ENCODE results near the gene ITPK1. TPM values are rescaled to one million over a fixed set of nuclear protein-coding genes. Genes with fewer than 3 reads are reported as not detected.
A peak's percentile ranks its signal among the peaks of the same experiment; 100 is the strongest.

The ITPK1 gene
- total and polyA plus RNA-seq, 10 of the 15 experiments (the other 5 are each of a cell fraction or from before 2014, with no cell fraction given) = 1.3 to 73.2 (median 27.0) TPM

DNA sequence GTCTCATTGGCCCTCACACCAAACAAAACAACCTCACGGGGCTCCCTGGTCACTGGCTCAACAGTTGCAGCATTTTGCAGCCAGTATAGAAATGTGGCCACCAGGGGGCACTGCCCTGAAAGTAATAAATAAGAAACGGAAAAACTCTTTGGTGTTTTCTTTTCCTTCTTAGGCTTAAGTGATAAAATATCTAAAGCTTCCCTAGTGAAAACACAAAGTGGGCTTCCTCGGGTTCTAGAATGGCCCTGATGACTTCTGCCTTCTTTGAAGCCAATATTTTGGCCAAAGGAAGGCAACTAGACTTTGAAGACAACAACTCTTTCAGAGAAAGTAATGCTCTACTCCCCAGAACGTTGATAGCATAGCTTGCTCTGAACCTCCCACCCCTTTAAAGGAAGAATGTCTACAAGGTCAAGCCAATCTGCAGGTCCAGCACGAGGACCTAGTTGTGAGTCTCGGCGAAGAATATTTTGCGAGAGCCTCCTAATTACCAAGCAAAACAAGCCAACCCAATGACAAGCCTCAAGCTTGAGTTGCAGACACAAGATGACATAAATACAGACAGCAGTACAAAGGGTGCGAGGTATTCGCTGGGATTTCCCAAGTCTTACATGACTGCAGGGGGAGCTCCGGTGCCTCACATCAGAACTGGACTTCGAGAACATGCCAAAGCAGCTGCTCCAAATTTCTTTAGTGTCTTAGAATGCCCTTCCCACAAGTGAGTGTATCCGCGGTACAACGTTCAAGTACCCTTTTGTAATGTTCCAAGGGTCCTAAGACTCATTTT lies 2.6 kb downstream of the ITPK1 start:
- Histone ChIP-seq H3K4me3 (peak overlapping the region; percentile 99), H3K36me3 (ENCODE audit: control insufficient read depth in 2 of 2, insufficient read depth in 2 of 2, low read length in 1 of 2) (no peaks in the 10 kb centered on the region), H4K20me1 (ENCODE audit: control insufficient read depth, insufficient read depth) (no peaks in the 10 kb centered on the region), H3K27me3 (replicated peaks in 1 of 2; ENCODE audit: control insufficient read depth in 2 of 2, insufficient read depth in 2 of 2, low read length in 1 of 2) (no peaks in the 10 kb centered on the region), H3K9me3 (replicated peaks; ENCODE audit: control insufficient read depth, insufficient read depth, low read length) (no peaks in the 10 kb centered on the region), H3K9ac (ENCODE audit: control insufficient read depth, insufficient read depth, low read length) (peak overlapping the region; percentile 77), H3K4me1 (ENCODE audit: control insufficient read depth, insufficient read depth, low read length) (peaks cover 29% of the 10 kb centered on the region), H3K4me2 (ENCODE audit: control insufficient read depth, insufficient read depth) (peak overlapping the region; percentile 68), H2AFZ (ENCODE audit: control insufficient read depth, low read depth, low read length) (peak overlapping the region; percentile 83), H3K27ac (ENCODE audit: control insufficient read depth, insufficient read depth) (peak overlapping the region; percentile 68), H3K79me2 (ENCODE audit: control insufficient read depth, insufficient read depth, low read length) (peaks cover 53% of the 10 kb centered on the region)
- SMC1A ChIA-PET (ENCODE audit: uncharacterized antibody, unreplicated experiment) = interaction anchor here (0.6 to 8.1 kb wide), 66 partner anchors 8 to 506 kb away, joined by 3 to 103 read pairs (median 5); partner anchors contain the start of genes GON7 and UBR7
- no TSS peak for BruUV-seq (replicated peaks)
- intact Hi-C loops (cut with micrococcal nuclease; ENCODE audit: unreplicated experiment) = loop anchor here (1.0 to 2.0 kb wide), 7 partner anchors 19 to 161 kb away; no protein-coding TSS in a partner anchor
- FAIRE-seq (peak; percentile 98), DNase-seq (ENCODE audit: low read depth, low spot score) (peak; percentile 66), ATAC-seq (peak; percentile 71)
- WGBS (ENCODE audit: insufficient coverage, insufficient replicate concordance, low lambda C conversion rate, missing lambda C conversion rate) = 7% methylated on average over 15 of the region's 15 CpGs
- RAD21 ChIA-PET (ENCODE audit: unreplicated experiment) = interaction anchor here (0.6 to 7.4 kb wide), 61 partner anchors 8 to 506 kb away, joined by 3 to 163 read pairs (median 4); partner anchors contain the start of genes GON7, LYSET, MOAP1 and UBR7
- POLR2A ChIA-PET = interaction anchor here (0.7 to 2.8 kb wide), 19 partner anchors 20 to 436 kb away, joined by 3 to 22 read pairs (median 5); partner anchors contain the start of genes GON7 and UBR7
- CTCF ChIA-PET = interaction anchor here (0.7 to 7.1 kb wide), 87 partner anchors 8 to 1011 kb away, joined by 3 to 287 read pairs (median 6); partner anchors contain the start of genes GOLGA5, GON7, LYSET and MOAP1
- in situ Hi-C loops (cut with MboI) = loop anchor here (5.0 kb wide), 1 partner anchor 104 kb away; no protein-coding TSS in a partner anchor
- TF ChIP-seq SPI1 (IDR thresholded peaks at IDR 0.05; ENCODE audit: borderline replicate concordance, insufficient read depth, low read depth, low read length) = no peak
- TF ChIP-seq RFX5 (IDR thresholded peaks at IDR 0.05; ENCODE audit: low read depth, low read length) = no peak
- TF ChIP-seq RAD21 (IDR thresholded peaks at IDR 0.05; ENCODE audit: insufficient read depth, low read depth, low read length) = peak; percentile 59
- 0 out of 2 replicates have a peak, but pooled peaks have one; percentile 11 for TF ChIP-seq MEF2A (IDR thresholded peaks at IDR 0.05; ENCODE audit: insufficient read depth, low read depth, low read length)
- TF ChIP-seq, protein P1, sequence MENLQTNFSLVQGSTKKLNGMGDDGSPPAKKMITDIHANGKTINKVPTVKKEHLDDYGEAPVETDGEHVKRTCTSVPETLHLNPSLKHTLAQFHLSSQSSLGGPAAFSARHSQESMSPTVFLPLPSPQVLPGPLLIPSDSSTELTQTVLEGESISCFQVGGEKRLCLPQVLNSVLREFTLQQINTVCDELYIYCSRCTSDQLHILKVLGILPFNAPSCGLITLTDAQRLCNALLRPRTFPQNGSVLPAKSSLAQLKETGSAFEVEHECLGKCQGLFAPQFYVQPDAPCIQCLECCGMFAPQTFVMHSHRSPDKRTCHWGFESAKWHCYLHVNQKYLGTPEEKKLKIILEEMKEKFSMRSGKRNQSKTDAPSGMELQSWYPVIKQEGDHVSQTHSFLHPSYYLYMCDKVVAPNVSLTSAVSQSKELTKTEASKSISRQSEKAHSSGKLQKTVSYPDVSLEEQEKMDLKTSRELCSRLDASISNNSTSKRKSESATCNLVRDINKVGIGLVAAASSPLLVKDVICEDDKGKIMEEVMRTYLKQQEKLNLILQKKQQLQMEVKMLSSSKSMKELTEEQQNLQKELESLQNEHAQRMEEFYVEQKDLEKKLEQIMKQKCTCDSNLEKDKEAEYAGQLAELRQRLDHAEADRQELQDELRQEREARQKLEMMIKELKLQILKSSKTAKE (IDR thresholded peaks at IDR 0.05; ENCODE audit: low read depth, poor library complexity, severe bottlenecking) = peak; percentile 55
- TF ChIP-seq, protein P2, sequence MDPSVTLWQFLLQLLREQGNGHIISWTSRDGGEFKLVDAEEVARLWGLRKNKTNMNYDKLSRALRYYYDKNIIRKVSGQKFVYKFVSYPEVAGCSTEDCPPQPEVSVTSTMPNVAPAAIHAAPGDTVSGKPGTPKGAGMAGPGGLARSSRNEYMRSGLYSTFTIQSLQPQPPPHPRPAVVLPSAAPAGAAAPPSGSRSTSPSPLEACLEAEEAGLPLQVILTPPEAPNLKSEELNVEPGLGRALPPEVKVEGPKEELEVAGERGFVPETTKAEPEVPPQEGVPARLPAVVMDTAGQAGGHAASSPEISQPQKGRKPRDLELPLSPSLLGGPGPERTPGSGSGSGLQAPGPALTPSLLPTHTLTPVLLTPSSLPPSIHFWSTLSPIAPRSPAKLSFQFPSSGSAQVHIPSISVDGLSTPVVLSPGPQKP (IDR thresholded peaks at IDR 0.05; ENCODE audit: low read depth, low read length) = no peak
- TF ChIP-seq, protein P3, sequence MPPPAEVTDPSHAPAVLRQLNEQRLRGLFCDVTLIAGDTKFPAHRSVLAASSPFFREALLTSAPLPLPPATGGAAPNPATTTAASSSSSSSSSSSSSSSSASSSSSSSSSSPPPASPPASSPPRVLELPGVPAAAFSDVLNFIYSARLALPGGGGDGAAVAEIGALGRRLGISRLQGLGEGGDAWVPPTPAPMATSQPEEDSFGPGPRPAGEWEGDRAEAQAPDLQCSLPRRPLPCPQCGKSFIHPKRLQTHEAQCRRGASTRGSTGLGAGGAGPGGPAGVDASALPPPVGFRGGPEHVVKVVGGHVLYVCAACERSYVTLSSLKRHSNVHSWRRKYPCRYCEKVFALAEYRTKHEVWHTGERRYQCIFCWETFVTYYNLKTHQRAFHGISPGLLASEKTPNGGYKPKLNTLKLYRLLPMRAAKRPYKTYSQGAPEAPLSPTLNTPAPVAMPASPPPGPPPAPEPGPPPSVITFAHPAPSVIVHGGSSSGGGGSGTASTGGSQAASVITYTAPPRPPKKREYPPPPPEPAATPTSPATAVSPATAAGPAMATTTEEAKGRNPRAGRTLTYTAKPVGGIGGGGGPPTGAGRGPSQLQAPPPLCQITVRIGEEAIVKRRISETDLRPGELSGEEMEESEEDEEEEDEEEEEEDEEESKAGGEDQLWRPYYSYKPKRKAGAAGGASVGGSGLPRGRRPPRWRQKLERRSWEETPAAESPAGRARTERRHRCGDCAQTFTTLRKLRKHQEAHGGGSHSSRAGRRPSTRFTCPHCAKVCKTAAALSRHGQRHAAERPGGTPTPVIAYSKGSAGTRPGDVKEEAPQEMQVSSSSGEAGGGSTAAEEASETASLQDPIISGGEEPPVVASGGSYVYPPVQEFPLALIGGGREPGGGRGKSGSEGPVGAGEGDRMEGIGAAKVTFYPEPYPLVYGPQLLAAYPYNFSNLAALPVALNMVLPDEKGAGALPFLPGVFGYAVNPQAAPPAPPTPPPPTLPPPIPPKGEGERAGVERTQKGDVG (CRISPR knock-in tag; IDR thresholded peaks at IDR 0.05) = no peak
- no peak for TF ChIP-seq ZZZ3 (IDR thresholded peaks at IDR 0.05; ENCODE audit: control insufficient read depth, insufficient read length, low read depth)
- TF ChIP-seq MYB (IDR thresholded peaks at IDR 0.05; ENCODE audit: borderline replicate concordance, low read depth, low read length) = no peak
- TF ChIP-seq FOS (IDR thresholded peaks at IDR 0.05; ENCODE audit: borderline replicate concordance, extremely low read depth, insufficient read length) = no peak
- TF ChIP-seq TBL1XR1 (IDR thresholded peaks at IDR 0.05; ENCODE audit: low read depth, low read length) = no peak
- TF ChIP-seq MYC (IDR thresholded peaks at IDR 0.05; ENCODE audit: insufficient read depth, insufficient read length, insufficient replicate concordance, low read length, severe bottlenecking) = no peak
- peak; percentile 50; the same call in 1 of the 2 replicates for TF ChIP-seq CHD1 (IDR thresholded peaks at IDR 0.05; ENCODE audit: low read depth, low read length)
- TF ChIP-seq ZNF24 (IDR thresholded peaks at IDR 0.05) = no peak
- TF ChIP-seq SMARCA5 (IDR thresholded peaks at IDR 0.05) = peak; percentile 79
- TF ChIP-seq FOXK2 (IDR thresholded peaks at IDR 0.05) = peak; percentile 69

Data from GM12878 (cell line).